HG03045 (cell line): ENCODE measurements around the gene ABCB7.
A peak's percentile ranks its signal among the peaks of the same experiment; 100 is the strongest.
"Not testable (repeated sequence)": the region's sequence is repeated elsewhere in the genome, so short reads cannot be mapped to it uniquely, and the experiment has no call there.

ENCODE experiments used
- ATAC-seq: cut with Tn5 transposase; IDR thresholded peaks from one replicate; pipeline ENCODE4 v1.9.1; 2021; ENCODE audit warnings: mild to moderate bottlenecking, moderate library complexity; ENCODE audit not compliant: unreplicated experiment

ABCB7 gene

DNA sequence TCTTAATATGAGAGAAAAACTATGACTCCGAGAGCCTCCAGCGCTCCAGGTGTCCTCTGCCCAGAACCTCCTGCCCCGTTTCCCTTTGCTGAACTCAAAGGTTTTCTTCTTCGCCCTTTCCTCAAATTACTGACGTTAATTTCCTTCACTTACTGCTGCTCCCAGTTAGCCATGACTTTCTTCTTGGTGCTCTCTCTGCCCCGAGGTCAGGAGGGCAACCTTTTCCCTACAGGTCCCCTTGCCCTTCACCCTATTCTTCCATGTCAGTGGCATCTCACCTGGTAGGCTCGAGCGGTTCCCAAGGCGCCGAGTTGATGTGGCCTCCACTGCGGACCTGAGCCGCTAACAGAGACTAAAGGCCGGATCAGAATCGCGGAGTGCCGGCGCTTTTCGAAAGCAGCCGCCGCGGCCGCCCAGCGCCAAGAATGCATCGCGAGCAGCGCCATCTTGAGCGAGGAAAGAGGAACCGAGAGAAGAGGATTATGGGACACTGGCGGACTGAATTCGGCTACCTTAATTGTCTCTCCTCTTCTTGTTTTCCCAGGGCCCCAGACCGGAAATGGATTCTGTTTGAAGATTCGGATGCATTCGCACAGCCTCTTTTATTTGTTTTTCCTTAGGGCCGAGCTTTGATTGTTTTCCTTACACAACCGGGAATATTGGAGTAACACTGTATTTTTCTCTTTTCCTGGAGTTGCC lies at the start of gene ABCB7:
ABCB7 (minus strand) TSS at position 457 of the 699 bp plus-strand sequence; CDS start at position 446, 11 bp downstream.
- peak; percentile 92 for ATAC-seq

DNA sequence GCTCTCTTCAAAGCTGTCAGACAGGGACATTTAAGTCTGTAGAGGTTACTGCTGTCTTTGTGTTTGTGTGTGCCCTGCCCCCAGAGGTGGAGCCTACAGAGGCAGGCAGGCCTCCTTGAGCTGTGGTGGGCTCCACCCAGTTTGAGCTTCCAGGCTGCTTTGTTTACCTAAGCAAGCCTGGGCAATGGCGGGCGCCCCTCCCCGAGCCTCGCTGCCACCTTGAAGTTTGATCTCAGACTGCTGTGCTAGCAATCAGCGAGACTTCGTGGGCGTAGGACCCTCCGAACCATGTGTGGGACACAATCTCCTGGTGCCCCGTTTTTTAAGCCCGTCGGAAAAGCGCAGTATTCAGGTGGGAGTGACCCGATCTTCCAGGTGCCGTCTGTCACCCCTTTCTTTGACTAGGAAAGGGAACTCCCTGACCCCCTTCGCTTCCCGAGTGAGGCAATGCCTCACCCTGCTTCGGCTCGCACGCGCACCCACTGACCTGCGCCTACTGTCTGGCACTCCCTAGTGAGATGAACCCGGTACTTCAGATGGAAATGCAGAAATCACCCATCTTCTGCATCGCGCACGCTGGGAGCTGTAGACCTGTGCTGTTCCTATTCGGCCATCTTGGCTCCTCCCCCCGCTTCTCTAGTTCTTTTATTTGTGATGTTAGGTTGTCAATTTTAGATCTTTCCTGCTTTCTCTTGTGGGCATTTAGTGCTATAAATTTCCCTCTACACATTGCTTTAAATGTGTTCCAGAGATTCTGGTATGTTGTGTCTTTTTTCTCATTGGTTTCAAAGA lies 32.5 kb upstream of the ABCB7 start:
- ATAC-seq: not testable (repeated sequence)

DNA sequence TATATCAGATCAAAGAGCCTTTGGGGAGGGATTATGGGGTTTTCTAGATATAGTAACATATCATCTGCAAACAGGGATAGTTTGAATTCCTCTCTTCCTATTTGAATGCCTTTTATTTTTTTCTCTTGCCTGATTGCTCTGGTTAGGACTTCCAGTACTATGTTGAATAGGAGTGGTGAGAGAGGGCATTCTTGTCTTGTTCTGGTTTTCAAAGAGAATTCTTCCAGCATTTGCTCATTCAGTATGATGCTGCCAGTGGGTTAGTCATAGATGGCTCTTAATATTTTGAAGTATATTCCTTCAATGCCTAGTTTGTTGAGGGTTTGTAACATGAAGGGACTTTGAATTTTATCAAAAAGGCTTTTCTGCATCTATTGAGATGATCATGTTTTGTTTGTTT lies 25.6 kb upstream of the ABCB7 start:
- no peak for ATAC-seq

DNA sequence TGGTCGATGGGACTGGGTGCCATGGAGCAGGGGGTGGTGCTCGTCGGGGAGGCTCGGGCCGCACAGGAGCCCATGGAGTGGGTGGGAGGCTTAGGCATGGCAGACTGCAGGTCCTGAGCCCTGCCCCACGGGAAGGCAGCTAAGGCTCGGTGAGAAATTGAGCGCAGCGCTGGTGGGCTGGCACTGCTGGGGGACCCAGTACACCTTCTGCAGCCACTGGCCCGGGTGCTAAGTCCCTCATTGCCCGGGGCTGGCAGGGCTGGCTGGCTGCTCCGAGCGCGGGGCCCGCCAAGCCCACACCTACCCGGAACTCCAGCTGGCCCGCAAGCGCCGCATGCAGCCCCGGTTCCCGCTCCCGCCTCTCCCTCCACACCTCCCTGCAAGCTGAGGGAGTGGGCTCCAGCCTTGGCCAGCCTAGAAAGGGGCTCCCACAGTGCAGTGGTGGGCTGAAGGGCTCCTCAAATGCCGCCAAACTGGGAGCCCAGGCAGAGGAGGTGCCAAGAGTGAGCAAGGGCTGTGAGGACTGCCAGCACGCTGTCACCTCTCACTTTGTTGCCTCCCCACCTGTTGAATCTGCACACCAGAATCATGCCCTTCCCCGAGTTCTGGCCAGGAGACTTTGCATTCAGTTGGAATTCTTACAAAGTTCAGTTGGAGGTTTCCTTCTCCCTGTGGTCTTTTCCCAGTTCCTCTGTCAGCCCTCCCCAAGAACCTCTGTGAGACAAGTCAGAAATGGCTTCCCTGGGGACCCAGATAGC lies 23.6 kb upstream of the ABCB7 start:
- not testable (repeated sequence) for ATAC-seq

GRCh38 chrX:75172257-75172890 lies 16.3 kb upstream of the ABCB7 start:
- not testable (repeated sequence) for ATAC-seq

GRCh38 chrX:75158054-75158453 lies 2.0 kb upstream of the ABCB7 start:
- no peak for ATAC-seq

GRCh38 chrX:75156531-75156945 lies 455 bp upstream of the ABCB7 start:
- ATAC-seq: no peak

DNA sequence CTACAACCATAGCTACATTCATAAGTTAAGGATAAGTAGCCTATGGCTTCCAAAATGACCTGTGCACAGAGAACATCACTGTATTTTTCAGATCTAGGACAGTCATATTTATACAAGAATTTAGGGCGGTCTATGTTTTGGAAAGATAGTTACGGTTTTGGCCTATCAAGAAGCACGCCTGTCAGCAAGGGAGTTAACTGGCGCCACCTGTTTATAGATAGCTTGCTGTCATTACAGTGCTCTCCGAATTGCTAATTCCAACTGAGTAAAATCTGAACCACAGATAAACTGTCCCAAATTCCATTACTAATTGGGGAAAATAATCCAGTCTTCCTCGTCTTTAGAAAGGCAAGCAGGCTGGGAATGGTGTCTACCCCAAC lies 646 bp downstream of the ABCB7 start:
- peak; percentile 52 for ATAC-seq

- no peak for ATAC-seq
Measured at GRCh38 chrX:75154871-75155270, 1.2 kb downstream of the ABCB7 start.

DNA sequence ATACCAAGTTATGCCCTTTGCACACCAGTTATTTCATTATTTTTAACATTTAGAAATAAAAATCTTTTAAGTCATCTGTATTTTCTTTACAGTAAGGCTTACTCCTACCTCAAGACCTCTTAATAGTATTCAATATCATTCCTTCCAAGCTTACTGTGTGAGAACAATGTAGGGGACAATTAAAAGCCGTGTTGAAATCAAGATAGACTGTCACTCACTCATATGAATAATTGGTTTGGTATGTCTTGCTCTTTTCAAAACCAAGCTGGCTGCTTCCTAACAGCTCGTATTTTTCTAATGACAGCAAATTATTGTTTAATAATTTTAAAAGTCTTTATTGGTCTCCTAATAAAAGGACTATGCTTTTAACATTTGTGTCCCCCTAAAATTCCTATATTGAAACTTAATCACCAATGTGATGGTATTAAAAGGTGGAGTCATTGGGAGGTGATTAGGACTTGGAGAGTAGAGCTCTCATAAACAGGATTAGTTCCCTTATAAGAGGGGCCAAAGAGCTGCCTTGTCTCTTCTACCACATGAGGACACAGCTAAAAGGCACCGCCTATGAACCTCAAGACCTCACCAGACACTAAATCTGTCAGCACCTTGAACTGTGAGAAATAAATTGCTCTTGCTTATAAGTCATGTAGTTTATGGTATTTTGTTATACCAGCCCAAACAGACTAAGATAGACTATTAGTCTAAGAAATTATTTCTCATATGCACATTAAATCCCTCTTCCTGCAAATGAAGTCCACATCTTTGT lies 4.1 kb downstream of the ABCB7 start:
- ATAC-seq: no peak

DNA sequence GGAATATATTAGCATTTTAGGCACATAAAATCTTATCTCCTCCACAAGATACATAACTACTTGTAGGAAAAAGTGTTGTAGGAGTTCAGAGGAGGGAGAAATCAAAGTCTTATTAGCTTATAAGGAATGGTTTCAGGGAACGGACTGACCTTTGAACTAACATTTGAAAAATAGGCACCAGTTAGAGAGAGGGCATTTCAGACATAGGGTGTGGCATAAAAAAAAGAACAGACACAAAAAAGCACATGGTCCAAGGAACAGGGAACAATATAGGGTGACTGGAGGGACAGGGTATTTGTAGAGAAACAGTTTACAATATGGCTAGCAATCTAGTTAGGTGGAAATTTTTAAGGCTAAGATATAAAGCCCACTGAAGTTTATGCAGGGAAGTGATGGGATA lies 6.4 kb downstream of the ABCB7 start:
- ATAC-seq: no peak

DNA sequence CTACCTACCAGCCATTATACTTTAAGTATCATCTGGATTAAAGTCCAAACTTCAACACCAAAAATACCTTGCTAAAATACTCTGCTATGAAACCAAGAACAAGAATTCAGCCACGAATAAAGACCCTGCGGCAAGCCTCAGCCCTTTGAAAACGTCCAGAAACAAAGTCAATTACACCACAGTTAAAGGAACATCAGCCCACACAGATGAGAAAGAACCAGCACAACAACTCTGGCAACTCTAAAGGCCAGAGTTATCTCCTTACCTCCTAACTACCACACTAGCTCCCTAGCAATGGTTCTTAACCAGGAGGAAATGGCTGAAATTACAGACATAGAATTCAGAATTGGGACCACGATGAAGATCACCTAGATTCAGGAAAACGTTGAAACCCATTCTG lies 23.4 kb downstream of the ABCB7 start:
- no peak for ATAC-seq

GRCh38 chrX:75131973-75132627 lies 24.0 kb downstream of the ABCB7 start:
- ATAC-seq: no peak

DNA sequence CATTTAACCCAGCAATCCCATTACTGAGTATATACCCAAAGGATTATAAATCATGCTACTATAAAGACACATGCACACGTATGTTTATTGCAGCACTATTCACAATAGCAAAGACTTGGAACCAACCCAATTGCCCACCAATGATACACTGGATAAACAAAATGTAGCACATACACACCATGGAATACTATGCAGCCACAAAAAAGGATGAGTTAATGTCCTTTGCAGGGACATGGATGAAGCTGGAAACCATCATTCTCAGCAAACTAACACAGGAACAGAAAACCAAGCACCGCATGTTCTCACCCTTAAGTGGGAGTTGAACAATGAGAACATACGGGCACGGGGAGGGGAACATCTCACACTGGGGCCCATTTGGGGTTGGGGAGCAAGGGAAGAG lies 27.0 kb downstream of the ABCB7 start:
- not testable (repeated sequence) for ATAC-seq

- ATAC-seq: no peak
Measured at GRCh38 chrX:75118296-75118695, 37.8 kb downstream of the ABCB7 start.

- no peak for ATAC-seq
Measured at GRCh38 chrX:75115707-75116413, 40.2 kb downstream of the ABCB7 start.

DNA sequence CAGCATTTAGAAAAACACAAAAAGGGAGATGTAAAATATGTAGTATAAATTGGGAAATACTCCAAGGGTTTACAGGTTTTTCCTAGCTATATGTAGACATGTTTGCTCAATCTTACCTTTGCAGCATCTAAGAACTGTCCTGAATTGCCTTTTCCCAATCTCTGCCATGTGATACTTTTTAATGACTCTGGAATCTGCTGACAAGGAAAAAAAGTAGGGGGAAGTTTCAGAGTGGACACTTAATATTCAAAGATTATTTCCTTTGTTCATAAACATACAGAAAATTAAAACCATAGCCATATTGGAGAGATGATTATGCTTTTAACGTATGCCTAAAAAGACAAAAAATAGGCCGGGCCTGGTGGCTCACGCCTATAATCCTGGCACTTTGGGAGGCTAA lies 41.4 kb downstream of the ABCB7 start:
- ATAC-seq: no peak

- ATAC-seq: no peak
Measured at GRCh38 chrX:75113664-75114063, 42.4 kb downstream of the ABCB7 start.

DNA sequence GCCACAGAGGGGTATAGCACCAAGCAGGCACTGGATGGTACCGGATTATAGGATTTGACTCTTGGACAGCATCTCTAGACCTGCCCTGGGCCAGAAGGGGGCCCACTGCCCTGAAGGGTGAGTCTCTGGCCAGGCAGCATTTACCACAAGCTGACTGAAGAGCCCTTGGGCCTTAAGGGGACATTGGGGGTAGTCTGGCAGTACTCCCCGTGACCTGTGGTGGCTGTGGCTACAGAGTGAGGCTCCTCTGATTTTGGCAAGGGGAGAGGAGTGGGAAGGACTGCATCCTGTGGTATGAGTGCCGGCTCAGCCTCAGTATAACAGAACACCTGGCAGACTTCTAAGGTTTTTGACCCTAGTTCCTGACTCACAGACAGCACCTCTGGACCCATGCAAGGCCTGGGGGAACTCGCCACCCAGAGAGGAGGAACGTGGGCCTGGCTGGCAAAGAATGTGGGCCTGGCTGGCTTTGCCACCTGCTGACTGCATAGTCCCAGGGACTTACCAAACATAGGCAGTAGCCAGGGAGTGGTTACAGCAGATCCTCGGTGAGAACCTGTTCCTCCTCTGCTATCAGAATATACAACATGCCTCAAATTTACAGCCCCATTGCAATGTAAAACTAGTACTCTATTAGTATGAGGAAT lies 48.1 kb downstream of the ABCB7 start:
- no peak for ATAC-seq
